Loucy (cell line): ENCODE measurements around the gene PRXL2A.

Experiments used
- H2AFZ ChIP-seq: fragments of 200-600 bp; sonication (generic); 2 replicates; pipeline ENCODE4 v1.6.0; 2016; ENCODE audit warnings: antibody characterized with exemption, mild to moderate bottlenecking, low read length, moderate library complexity
- H3F3A ChIP-seq: fragments of 200-600 bp; 2 replicates; pipeline ENCODE4 v1.6.0; 2016; ENCODE audit warnings: antibody characterized with exemption, low read depth, mild to moderate bottlenecking
- H3K27me3 ChIP-seq: fragments of 200-600 bp; sonication (generic); 2 replicates; pipeline ENCODE4 v1.6.1; 2014; ENCODE audit warnings: low read length, mild to moderate bottlenecking; ENCODE audit not compliant: insufficient read depth, poor library complexity, severe bottlenecking
- H3K36me3 ChIP-seq: fragments of 200-600 bp; sonication (generic); 2 replicates; pipeline ENCODE4 v1.6.1; 2016; ENCODE audit warnings: low read length; ENCODE audit not compliant: insufficient read depth
- H3K4me1 ChIP-seq: fragments of 200-600 bp; sonication (generic); 2 replicates; pipeline ENCODE4 v1.5.1; 2014; ENCODE audit warnings: low read length, mild to moderate bottlenecking; ENCODE audit not compliant: insufficient read depth, poor library complexity, severe bottlenecking
- H3K4me2 ChIP-seq: fragments of 200-600 bp; sonication (generic); 2 replicates; pipeline ENCODE4 v1.6.0; 2014; ENCODE audit warnings: antibody characterized with exemption, low read length, low read depth, mild to moderate bottlenecking; ENCODE audit not compliant: poor library complexity, severe bottlenecking
- H3K4me3 ChIP-seq: fragments of 200-600 bp; sonication (generic); 2 replicates; pipeline ENCODE4 v1.5.1; 2014; ENCODE audit warnings: low read length, mild to moderate bottlenecking, mixed read lengths; ENCODE audit not compliant: poor library complexity, severe bottlenecking
- H3K79me2 ChIP-seq: fragments of 200-600 bp; sonication (generic); 2 replicates; pipeline ENCODE4 v1.6.1; 2014; ENCODE audit warnings: low read length; ENCODE audit not compliant: insufficient read depth
- H3K9ac ChIP-seq: fragments of 200-600 bp; sonication (generic); 2 replicates; pipeline ENCODE4 v1.6.0; 2014; ENCODE audit warnings: mild to moderate bottlenecking, low read depth, low read length, moderate library complexity; ENCODE audit not compliant: poor library complexity, severe bottlenecking
- H3K9me2 ChIP-seq: fragments of 200-600 bp; sonication (generic); replicated peaks from 2 replicates; pipeline ENCODE4 v1.6.1; 2016; ENCODE audit warnings: low read depth, low read length, mixed read lengths
- H3K9me3 ChIP-seq: fragments of 200-600 bp; sonication (generic); 2 replicates; pipeline ENCODE4 v1.6.1; 2014; ENCODE audit warnings: mild to moderate bottlenecking, antibody characterized with exemption, low read length, low read depth; ENCODE audit not compliant: insufficient read depth
- H4K20me1 ChIP-seq: fragments of 200-600 bp; sonication (generic); 2 replicates; pipeline ENCODE4 v1.6.0; 2014; ENCODE audit warnings: antibody characterized with exemption, low read length, mild to moderate bottlenecking; ENCODE audit not compliant: insufficient read depth, poor library complexity, severe bottlenecking
- CTCF ChIP-seq: fragments of 200-600 bp; sonication (generic); conservative IDR thresholded peaks from 2 replicates; pipeline ENCODE4 v1.5.1; 2014; ENCODE audit warnings: mild to moderate bottlenecking, antibody characterized with exemption, low read length
- EZH2phosphoT487 ChIP-seq: fragments of 200-600 bp; IDR thresholded peaks from 2 replicates; pipeline ENCODE4 v1.6.1; 2018; ENCODE audit warnings: antibody characterized with exemption, mild to moderate bottlenecking, moderate library complexity, borderline replicate concordance

Gene PRXL2A

GRCh38 chr10:80468806-80469421 lies 60.6 kb downstream of the PRXL2A start:
- H3K4me3 ChIP-seq = peak overlapping the region; percentile 45
- H3K9ac ChIP-seq = peak overlapping the region; percentile 56
- H3K9me3 ChIP-seq = no peaks in the 10 kb centered on the region
- no peaks in the 10 kb centered on the region for H3F3A ChIP-seq
- peaks cover 8% of the 10 kb centered on the region for H4K20me1 ChIP-seq
- H3K79me2 ChIP-seq = peaks cover 96% of the 10 kb centered on the region
- H3K27me3 ChIP-seq = no peaks in the 10 kb centered on the region
- peaks cover 51% of the 10 kb centered on the region for H3K4me1 ChIP-seq
- H3K36me3 ChIP-seq = peaks cover 3% of the 10 kb centered on the region; the same call in 1 of the 2 replicates
- no peak overlapping the region for H2AFZ ChIP-seq
- no peaks in the 10 kb centered on the region for H3K9me2 ChIP-seq
- TF ChIP-seq EZH2phosphoT487 (no peak), CTCF (no peak)
- peak overlapping the region; percentile 64 for H3K4me2 ChIP-seq

DNA sequence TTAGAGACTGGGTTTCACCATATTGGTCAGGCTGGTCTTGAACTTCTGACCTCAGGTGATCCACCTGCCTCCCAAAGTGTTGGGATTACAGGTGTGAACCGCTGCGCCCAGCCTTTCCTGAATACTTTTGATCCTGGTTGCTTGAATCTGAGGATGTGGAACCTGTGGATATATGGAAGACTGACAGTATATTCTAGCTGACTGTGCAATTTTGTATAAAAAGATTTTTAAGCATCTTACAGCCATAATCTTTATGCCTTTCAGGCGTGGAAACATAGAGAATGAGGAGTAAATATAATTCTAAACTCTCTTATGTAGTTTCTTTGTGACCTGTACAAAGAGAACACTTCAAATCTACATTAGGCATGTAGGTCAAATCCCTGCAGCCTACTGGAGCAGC lies 61.9 kb downstream of the PRXL2A start:
- Histone ChIP-seq H3K4me1 (peaks cover 38% of the 10 kb centered on the region), H3K79me2 (peaks cover 96% of the 10 kb centered on the region), H3K4me2 (no peak overlapping the region), H4K20me1 (peaks cover 4% of the 10 kb centered on the region), H3F3A (no peaks in the 10 kb centered on the region), H3K4me3 (no peak overlapping the region), H2AFZ (no peak overlapping the region), H3K9me2 (no peaks in the 10 kb centered on the region), H3K36me3 (peaks cover 3% of the 10 kb centered on the region; the same call in 1 of the 2 replicates), H3K9ac (no peak overlapping the region), H3K27me3 (no peaks in the 10 kb centered on the region), H3K9me3 (no peaks in the 10 kb centered on the region)
- TF ChIP-seq CTCF (no peak), EZH2phosphoT487 (no peak)

DNA sequence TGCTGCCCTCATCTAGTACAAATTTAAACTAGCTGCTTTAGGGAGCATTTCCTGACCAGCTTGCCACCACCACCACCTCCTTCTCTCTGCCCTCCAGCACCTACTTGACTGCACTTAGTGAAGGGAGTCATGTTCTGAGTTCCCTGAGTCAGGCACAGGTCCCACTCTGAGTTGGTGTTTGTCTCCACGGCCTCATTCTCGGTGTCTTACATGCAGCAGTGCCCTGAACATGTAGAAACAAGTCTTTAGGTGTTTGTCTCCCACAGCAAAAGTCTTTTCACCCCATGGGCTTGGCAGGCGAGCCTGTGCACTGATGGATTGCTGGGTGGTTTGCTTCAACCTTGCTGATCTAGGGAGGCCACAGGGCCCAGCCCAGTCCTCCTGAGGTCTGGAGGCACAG lies 62.6 kb downstream of the PRXL2A start:
- H3K9me3 ChIP-seq = no peaks in the 10 kb centered on the region
- peaks cover 3% of the 10 kb centered on the region; the same call in 1 of the 2 replicates for H3K36me3 ChIP-seq
- H3K4me3 ChIP-seq = no peak overlapping the region
- no peak overlapping the region for H2AFZ ChIP-seq
- no peaks in the 10 kb centered on the region for H3F3A ChIP-seq
- no peak for TF ChIP-seq CTCF
- no peak for TF ChIP-seq EZH2phosphoT487
- peaks cover 30% of the 10 kb centered on the region for H3K4me1 ChIP-seq
- peaks cover 95% of the 10 kb centered on the region for H3K79me2 ChIP-seq
- no peak overlapping the region for H3K9ac ChIP-seq
- no peaks in the 10 kb centered on the region for H3K9me2 ChIP-seq
- no peaks in the 10 kb centered on the region for H3K27me3 ChIP-seq
- peaks cover 3% of the 10 kb centered on the region for H4K20me1 ChIP-seq
- H3K4me2 ChIP-seq = no peak overlapping the region
